Adrenal gland (tissue), 12 donors: ENCODE results near the gene SPEM2. TPM values are rescaled to one million over a fixed set of nuclear protein-coding genes. Genes with fewer than 3 reads are reported as not detected.

Experiments used
- DNase-seq, 7 donors: peaks; one replicate each; pipeline ENCODE4 v3.0.0-alpha.2; 2019 to 2020
- H3K27ac ChIP-seq, 5 donors: fragments of 200-600 bp; sonication (generic) in 4 of 5; 1 replicate in 3 of 5; 2 replicates in 2 of 5; pipeline versions ENCODE4 v1.5.1 to v1.8.0; 2016 to 2020; ENCODE audit warnings: mild to moderate bottlenecking in 1 of 5
- H3K27me3 ChIP-seq: fragments of 200-600 bp; 2 replicates; pipeline ENCODE4 v1.8.0; 2021
- H3K36me3 ChIP-seq, 2 donors: fragments of 200-600 bp; replicated peaks in 1 of 2; 1 replicate in 1 of 2; 2 replicates in 1 of 2; pipeline versions ENCODE4 v1.5.1 to v1.8.0; 2018 to 2022
- H3K4me1 ChIP-seq, 2 donors: fragments of 200-600 bp; replicated peaks in 1 of 2; 1 replicate in 1 of 2; 2 replicates in 1 of 2; pipeline versions ENCODE4 v1.5.1 to v1.8.0; 2018 to 2021
- H3K4me3 ChIP-seq, 4 donors: fragments of 200-600 bp; sonication (generic) in 3 of 4; one replicate each; pipeline ENCODE4 v1.5.1; 2016 to 2018
- H3K9me3 ChIP-seq, 3 donors: fragments of 200-600 bp; sonication (generic) in 1 of 3; replicated peaks in 1 of 3; 1 replicate in 2 of 3; 2 replicates in 1 of 3; pipeline versions ENCODE4 v1.5.1 to v1.8.0; 2016 to 2021
- CTCF ChIP-seq, 6 experiments: fragments of 450-650 bp in 4 of 6; fragments of 200-600 bp in 2 of 6; sonication (generic) in 1 of 6; IDR thresholded peaks; 1 replicate in 5 of 6; 2 replicates in 1 of 6; pipeline versions ENCODE4 v1.5.1 to v1.8.0; 2016 to 2021; ENCODE audit warnings: antibody characterized with exemption in 6 of 6, mild to moderate bottlenecking in 2 of 6, moderate library complexity in 1 of 6
- POLR2A ChIP-seq, 2 donors: fragments of 450-650 bp; IDR thresholded peaks; one replicate each; pipeline ENCODE4 v1.6.1; 2017; ENCODE audit warnings: antibody characterized with exemption in 2 of 2, mild to moderate bottlenecking in 2 of 2, moderate library complexity in 1 of 2
- WGBS, 4 donors: extraction: QIAGEN DNeasy Blood & Tissue Kit in 2 of 4; methylation state at CpG; one replicate each; pipeline versions ENCODE4 v1.1.5 to v1.1.7; 2013 to 2017; 5-methylcytosine and 5-hydroxymethylcytosine counted together
- intact Hi-C, 2 donors: fragments of 100-400 bp; cut with DNase I; formaldehyde crosslinking; loops; one replicate each; pipeline versions ENCODE4 v1.14.1 to v1.15.0; 2022 to 2023
- polyA plus RNA-seq, 3 donors: library from polyadenylated mRNA; stranded (reverse); fragments of 200-250 nt in 2 of 3; fragments of 350-450 nt in 1 of 3; fragmentation: Illumina TruSeq in 1 of 3; extraction: RNeasy Lipid Tissue Mini Kit (QIAGEN cat#74804) in 1 of 3; gene quantifications; one replicate each; pipeline ENCODE4 v1.2.3, GENCODE V29; 2013 to 2014
- total RNA-seq, 9 donors: library from RNA; depleted of rRNA in 4 of 9; stranded (reverse); fragments of >200 nt in 4 of 9; fragments of 120-200 nt in 1 of 9; fragmentation: NEBNext Ultra II Directional in 1 of 9; extraction: Animal tissue kit (Norgen Biotek cat#: 25700) in 1 of 9; gene quantifications; one replicate each; pipeline versions ENCODE4 v1.1.0 to v1.2.4, GENCODE V29; 2013 to 2023
- donor health status: healthy with polysubstance abuse.
- donor health status: Bipolar disorder and iron deficiency.
- donor health status: DM: yes; HTN: yes; CAD: no.
- donor health status: DM: no; HTN: no; CAD: no.
- donor health status: DM: no; HTN: no; CAD: no.
- donor health status: DM: yes; HTN: yes; CAD: no.

Gene SPEM2
- total and polyA plus RNA-seq, 12 donors, result not detected

- Histone ChIP-seq H3K27me3 (no peaks in the 10 kb centered on the region), H3K36me3 (no peaks in the 10 kb centered on the region), H3K4me1 (peaks cover 55 to 63% of the 10 kb centered on the region in 2 donors), H3K9me3 (no peaks in the 10 kb centered on the region), H3K4me3 (peak overlapping the region in 2 of 4 donors; percentile 50 to 62), H3K27ac (peak overlapping the region; percentile 65 to 94 (median 87))
- DNase-seq, result peak; percentile 77 to 91 (median 88)
- WGBS, 4 donors, result 3 to 14% (median 7%) methylated on average over 8 to 11 of the region's 12 CpGs
- peak in 1 of 6 experiments; percentile 24 for TF ChIP-seq CTCF (IDR thresholded peaks at IDR 0.05)
- no peak for TF ChIP-seq POLR2A (IDR thresholded peaks at IDR 0.05)
- intact Hi-C loops, result no loop called here
These were observed 15.4 kb downstream of the SPEM2 start for GRCh38 chr17:7440834-7441195.

GRCh38 chr17:7441266-7441665, 15.8 kb downstream of the SPEM2 start:
- H3K27me3 ChIP-seq, result no peaks in the 10 kb centered on the region
- no peak for TF ChIP-seq CTCF (IDR thresholded peaks at IDR 0.05)
- peak in 1 of 2 donors; percentile 24 for TF ChIP-seq POLR2A (IDR thresholded peaks at IDR 0.05)
- peaks cover 51 to 61% of the 10 kb centered on the region in 2 donors for H3K4me1 ChIP-seq
- peak in 6 of 7 donors; percentile 61 to 74 (median 71) for DNase-seq
- H3K4me3 ChIP-seq, result no peak overlapping the region
- intact Hi-C loops, result no loop called here
- 27 to 59% (median 42%) methylated on average over 7 of the region's 7 CpGs for WGBS, 4 donors
- no peaks in the 10 kb centered on the region for H3K36me3 ChIP-seq
- H3K9me3 ChIP-seq, result no peaks in the 10 kb centered on the region
- H3K27ac ChIP-seq, result peak overlapping the region; percentile 65 to 94 (median 87)

GRCh38 chr17:7442142-7442541, 16.7 kb downstream of the SPEM2 start:
- Histone ChIP-seq H3K4me1 (peaks cover 42 to 53% of the 10 kb centered on the region in 2 donors), H3K27ac (no peak overlapping the region), H3K36me3 (no peaks in the 10 kb centered on the region), H3K4me3 (no peak overlapping the region), H3K9me3 (no peaks in the 10 kb centered on the region), H3K27me3 (no peaks in the 10 kb centered on the region)
- TF ChIP-seq POLR2A (IDR thresholded peaks at IDR 0.05), result no peak
- TF ChIP-seq CTCF (IDR thresholded peaks at IDR 0.05), result no peak
- WGBS, 4 donors, result 86 to 100% (median 94%) methylated on average over 2 of the region's 2 CpGs
- no peak for DNase-seq
- intact Hi-C loops, result no loop called here

- intact Hi-C loops, result no loop called here
- no peaks in the 10 kb centered on the region for H3K36me3 ChIP-seq
- H3K27ac ChIP-seq, result peak overlapping the region; percentile 57 to 91 (median 86)
- no peaks in the 10 kb centered on the region for H3K27me3 ChIP-seq
- DNase-seq, result peak in 1 of 7 donors; percentile 62
- TF ChIP-seq POLR2A (IDR thresholded peaks at IDR 0.05), result no peak
- no peak for TF ChIP-seq CTCF (IDR thresholded peaks at IDR 0.05)
- H3K4me3 ChIP-seq, result no peak overlapping the region
- H3K4me1 ChIP-seq, result peaks cover 33 to 46% of the 10 kb centered on the region in 2 donors
- no peaks in the 10 kb centered on the region for H3K9me3 ChIP-seq
- 63 to 78% (median 74%) methylated on average over 7 of the region's 7 CpGs for WGBS, 4 donors
These were observed 18.4 kb downstream of the SPEM2 start for GRCh38 chr17:7443499-7444485.
